A673 (cell line): Measurements from ENCODE around the gene CERKL. TPM values are rescaled to one million over a fixed set of nuclear protein-coding genes. Genes with fewer than 3 reads are reported as not detected.

ENCODE experiments used
- BruUV-seq: library from RNA; stranded (reverse); fragments of 400-500 nt; replicated peaks from 2 replicates; lab custom pipeline; 2021; lab: Mats Ljungman, UMichigan
- CTCF ChIA-PET: fragments of 300-600 bp; sonication (Branson Sonifier 250); formaldehyde crosslinking; loops from one replicate; lab custom pipeline; 2022; ENCODE audit warnings: antibody characterized with exemption; lab: Charles Lee
- POLR2A ChIA-PET: fragments of 300-600 bp; sonication (Branson Sonifier 250); formaldehyde crosslinking; loops from one replicate; lab custom pipeline; 2022; ENCODE audit warnings: antibody characterized with exemption; ENCODE audit not compliant: low non-redundant PET; lab: Charles Lee
- DNase-seq: peaks from one replicate; pipeline ENCODE4 v3.0.0-alpha.2; 2015; ENCODE audit warnings: low spot score
- H3K27ac ChIP-seq: fragments of 200-600 bp; sonication (generic); 2 replicates; pipeline ENCODE4 v1.5.1; 2016; ENCODE audit warnings: mixed run types, low read depth, mild to moderate bottlenecking, mixed read lengths, antibody characterized with exemption, low read length; ENCODE audit not compliant: poor library complexity, severe bottlenecking
- H3K27me3 ChIP-seq: fragments of 200-600 bp; sonication (generic); replicated peaks from 2 replicates; pipeline ENCODE4 v1.6.1; 2017; ENCODE audit warnings: mixed run types, low read depth, mild to moderate bottlenecking, mixed read lengths, antibody characterized with exemption, low read length; ENCODE audit not compliant: insufficient read depth, poor library complexity
- H3K36me3 ChIP-seq: fragments of 200-600 bp; sonication (generic); 2 replicates; pipeline ENCODE4 v1.6.1; 2016; ENCODE audit warnings: mixed run types, mild to moderate bottlenecking, mixed read lengths, antibody characterized with exemption, low read length; ENCODE audit not compliant: insufficient read depth, poor library complexity, severe bottlenecking
- H3K4me1 ChIP-seq: fragments of 200-600 bp; sonication (generic); 2 replicates; pipeline ENCODE4 v1.6.1; 2017; ENCODE audit warnings: mixed run types, mild to moderate bottlenecking, mixed read lengths, antibody characterized with exemption, low read length; ENCODE audit not compliant: insufficient read depth, poor library complexity, severe bottlenecking
- H3K4me3 ChIP-seq: fragments of 200-600 bp; sonication (generic); 2 replicates; pipeline ENCODE4 v1.5.1; 2016; ENCODE audit warnings: low read depth, mixed run types, mild to moderate bottlenecking, mixed read lengths, low read length; ENCODE audit not compliant: poor library complexity, severe bottlenecking
- H3K9me3 ChIP-seq: fragments of 200-600 bp; sonication (generic); 2 replicates; pipeline ENCODE4 v1.6.1; 2016; ENCODE audit warnings: mixed run types, low read depth, mild to moderate bottlenecking, mixed read lengths, antibody characterized with exemption, low read length; ENCODE audit not compliant: poor library complexity, severe bottlenecking
- CTCF ChIP-seq: fragments of 300-800, 200-600 bp; sonication (generic); conservative IDR thresholded peaks from 2 replicates; pipeline ENCODE4 v1.5.1; 2017; ENCODE audit warnings: low read depth, mild to moderate bottlenecking, antibody characterized with exemption, low read length, moderate library complexity, mixed read lengths
- EZH2 ChIP-seq: fragments of 200-600 bp; sonication (generic); IDR thresholded peaks from 2 replicates; pipeline ENCODE4 v1.6.1; 2017; ENCODE audit warnings: borderline replicate concordance, low read depth, mild to moderate bottlenecking, mixed read lengths, antibody characterized with exemption, low read length; ENCODE audit not compliant: poor library complexity, severe bottlenecking
- intact Hi-C: fragments of 100-400 bp; cut with micrococcal nuclease; formaldehyde crosslinking; loops from one replicate; pipeline ENCODE4 v1.10.0; 2022; ENCODE audit not compliant: unreplicated experiment
- total RNA-seq: library from RNA; stranded (reverse); gene quantifications from 2 replicates; pipeline ENCODE4 v1.2.3, GENCODE V29; 2021

Gene CERKL
- total RNA-seq, 1 experiment from 2014 or later: 0.75 TPM

GRCh38 chr2:181621779-181622490, 35.0 kb downstream of the CERKL start:
- H3K27me3 ChIP-seq: no peaks in the 10 kb centered on the region
- H3K27ac ChIP-seq: no peak overlapping the region
- intact Hi-C loops: no loop called here
- H3K36me3 ChIP-seq: no peaks in the 10 kb centered on the region
- peak; percentile 65 for DNase-seq
- TF ChIP-seq CTCF (no peak), EZH2 (no peak)
- H3K4me1 ChIP-seq: peaks cover 18% of the 10 kb centered on the region
- no peaks in the 10 kb centered on the region for H3K9me3 ChIP-seq
- CTCF ChIA-PET: no interaction called here
- no TSS peak for BruUV-seq
- POLR2A ChIA-PET: no interaction called here
- H3K4me3 ChIP-seq: no peak overlapping the region

- DNase-seq: no peak
- H3K9me3 ChIP-seq: no peaks in the 10 kb centered on the region
- ChIA-PET POLR2A (no interaction called here), CTCF (no interaction called here)
- TF ChIP-seq EZH2 (no peak), CTCF (no peak)
- intact Hi-C loops: no loop called here
- H3K4me1 ChIP-seq: peaks cover 32% of the 10 kb centered on the region
- no peak overlapping the region for H3K27ac ChIP-seq
- H3K4me3 ChIP-seq: no peak overlapping the region
- no peaks in the 10 kb centered on the region for H3K27me3 ChIP-seq
- no TSS peak for BruUV-seq
- H3K36me3 ChIP-seq: no peaks in the 10 kb centered on the region
Measured at GRCh38 chr2:181619516-181619915, 37.4 kb downstream of the CERKL start.

GRCh38 chr2:181616715-181617114, 40.2 kb downstream of the CERKL start:
- Histone ChIP-seq H3K27ac (no peak overlapping the region), H3K36me3 (no peaks in the 10 kb centered on the region), H3K27me3 (no peaks in the 10 kb centered on the region), H3K9me3 (no peaks in the 10 kb centered on the region), H3K4me1 (peaks cover 24% of the 10 kb centered on the region), H3K4me3 (no peak overlapping the region)
- no peak for TF ChIP-seq EZH2
- no peak for TF ChIP-seq CTCF
- ChIA-PET CTCF (no interaction called here), POLR2A (no interaction called here)
- no peak for DNase-seq
- BruUV-seq: no TSS peak
- intact Hi-C loops: no loop called here
